SK-N-SH (cell line): ENCODE results near the gene NCAPD3. TPM values are rescaled to one million over a fixed set of nuclear protein-coding genes. Genes with fewer than 3 reads are reported as not detected.

Source experiments
- CTCF ChIA-PET: fragments of 300-600, 350-600 bp; formaldehyde crosslinking; extraction: SDS; loops from one replicate; lab custom pipeline; 2021; lab: Yijun Ruan, JAX
- POLR2A ChIA-PET: fragments of 350-600 bp; sonication (Branson Sonifier 250); formaldehyde crosslinking; extraction: SDS; loops from one replicate; lab custom pipeline; 2020; ENCODE audit warnings: antibody characterized with exemption, inconsistent platforms; lab: Yijun Ruan, JAX
- DNase-seq: peaks from one replicate; pipeline ENCODE4 v3.0.0; 2012
- H2AFZ ChIP-seq: fragments of 200-600 bp; sonication (generic); 2 replicates; pipeline ENCODE4 v1.8.1; 2016; ENCODE audit warnings: antibody characterized with exemption, mild to moderate bottlenecking, low read depth
- H3F3A ChIP-seq: fragments of 200-600 bp; sonication (generic); replicated peaks from 2 replicates; pipeline ENCODE3; 2016; ENCODE audit warnings: antibody characterized with exemption, mild to moderate bottlenecking; ENCODE audit not compliant: insufficient read depth
- H3K27ac ChIP-seq, 2 experiments: fragments of 200-500 bp in 1 of 2; fragments of 200-600 bp in 1 of 2; sonication (Bioruptor generic) in 1 of 2; sonication (generic), shearing (Covaris generic) in 1 of 2; 2 replicates each; pipeline versions ENCODE4 v1.5.1 to v1.6.1; 2014 to 2016; ENCODE audit warnings: low read depth in 2 of 2, inconsistent platforms in 1 of 2, low read length in 1 of 2, mild to moderate bottlenecking in 1 of 2, mixed read lengths in 1 of 2
- H3K27me3 ChIP-seq: fragments of 200-600 bp; sonication (generic), shearing (Covaris generic); 2 replicates; pipeline ENCODE4 v1.6.1; 2016; ENCODE audit warnings: mixed run types; ENCODE audit not compliant: insufficient read depth
- H3K36me3 ChIP-seq, 2 experiments: fragments of 200-500 bp in 1 of 2; fragments of 200-600 bp in 1 of 2; sonication (Bioruptor generic) in 1 of 2; sonication (generic) in 1 of 2; replicated peaks in 1 of 2; 2 replicates each; pipeline versions ENCODE3 to v1.5.1; 2014 to 2016; ENCODE audit warnings: low read length in 1 of 2, mild to moderate bottlenecking in 1 of 2; ENCODE audit not compliant: insufficient read depth in 2 of 2, control insufficient read depth in 1 of 2
- H3K4me1 ChIP-seq, 2 experiments: fragments of 200-500 bp in 1 of 2; fragments of 200-600 bp in 1 of 2; sonication (Bioruptor generic) in 1 of 2; sonication (generic), shearing (Covaris generic) in 1 of 2; 2 replicates each; pipeline versions ENCODE4 v1.5.1 to v1.6.1; 2014 to 2016; ENCODE audit warnings: low read depth in 1 of 2, low read length in 1 of 2, mixed run types in 1 of 2; ENCODE audit not compliant: insufficient read depth in 2 of 2, control insufficient read depth in 1 of 2
- H3K4me2 ChIP-seq: fragments of 200-600 bp; sonication (generic), shearing (Covaris generic); 2 replicates; pipeline ENCODE4 v1.6.1; 2017; ENCODE audit warnings: mixed run types
- H3K4me3 ChIP-seq, 2 experiments: fragments of 200-500 bp in 1 of 2; fragments of 200-600 bp in 1 of 2; sonication (Bioruptor generic) in 1 of 2; sonication (generic), shearing (Covaris generic) in 1 of 2; 2 replicates each; pipeline versions ENCODE4 v1.5.1 to v1.8.1; 2014 to 2016; ENCODE audit warnings: low read depth in 2 of 2, inconsistent platforms in 1 of 2, low read length in 1 of 2, mild to moderate bottlenecking in 1 of 2, mixed read lengths in 1 of 2, moderate library complexity in 1 of 2
- H3K79me2 ChIP-seq: fragments of 200-600 bp; sonication (generic); 2 replicates; pipeline ENCODE4 v1.8.1; 2017; ENCODE audit warnings: mild to moderate bottlenecking; ENCODE audit not compliant: insufficient read depth
- H3K9ac ChIP-seq: fragments of 200-600 bp; sonication (generic); 2 replicates; pipeline ENCODE4 v1.6.1; 2017; ENCODE audit warnings: mixed run types
- H3K9me2 ChIP-seq: fragments of 200-600 bp; sonication (generic); 2 replicates; pipeline ENCODE4 v1.6.1; 2017; ENCODE audit warnings: mixed run types
- H3K9me3 ChIP-seq: fragments of 200-600 bp; sonication (generic); 2 replicates; pipeline ENCODE4 v1.6.1; 2017; ENCODE audit warnings: mixed run types, mild to moderate bottlenecking, moderate library complexity
- H4K20me1 ChIP-seq: fragments of 200-600 bp; sonication (generic); 2 replicates; pipeline ENCODE4 v1.6.1; 2017; ENCODE audit warnings: mild to moderate bottlenecking, mixed run types; ENCODE audit not compliant: insufficient read depth
- ELF1 ChIP-seq: IDR thresholded peaks from 2 replicates; pipeline ENCODE4 v1.4.0; 2012
- EP300 ChIP-seq, 2 experiments: IDR thresholded peaks; 2 replicates each; pipeline versions ENCODE4 v1.4.0 to v1.6.1; 2012; ENCODE audit warnings: borderline replicate concordance in 1 of 2, low read depth in 1 of 2, low read length in 1 of 2
- EZH2phosphoT487 ChIP-seq: fragments of 200-600 bp; sonication (generic); IDR thresholded peaks from 2 replicates; pipeline ENCODE4 v1.6.1; 2017; ENCODE audit warnings: low read depth, mixed run types, mild to moderate bottlenecking, antibody characterized with exemption, moderate library complexity, borderline replicate concordance
- FOSL2 ChIP-seq: IDR thresholded peaks from 2 replicates; pipeline ENCODE4 v1.4.0; 2012; ENCODE audit warnings: low read depth, mild to moderate bottlenecking, moderate library complexity, borderline replicate concordance
- FOXJ3 ChIP-seq: sonication (generic); formaldehyde crosslinking; IDR thresholded peaks from 2 replicates; pipeline ENCODE4 v1.5.1; 2020; ENCODE audit warnings: mild to moderate bottlenecking, missing genetic modification reagents
- FOXM1 ChIP-seq: IDR thresholded peaks from 2 replicates; pipeline ENCODE4 v1.4.0; 2012; ENCODE audit warnings: low read depth, mild to moderate bottlenecking
- GABPA ChIP-seq: IDR thresholded peaks from 2 replicates; pipeline ENCODE4 v1.4.0; 2012; ENCODE audit warnings: low read depth, mild to moderate bottlenecking
- JUND ChIP-seq: IDR thresholded peaks from 2 replicates; pipeline ENCODE4 v1.4.0; 2012
- MXI1 ChIP-seq: IDR thresholded peaks from 2 replicates; pipeline ENCODE4 v1.6.1; 2012; ENCODE audit warnings: mild to moderate bottlenecking, low read depth, low read length, improper control_type of control experiment
- NFIC ChIP-seq: IDR thresholded peaks from 2 replicates; pipeline ENCODE4 v1.4.0; 2012; ENCODE audit warnings: borderline replicate concordance
- RCOR1 ChIP-seq: fragments of 150-350 bp; IDR thresholded peaks from 2 replicates; pipeline ENCODE4 v1.6.1; 2017; ENCODE audit warnings: antibody characterized with exemption, low read length
- RFX5 ChIP-seq: IDR thresholded peaks from 2 replicates; pipeline ENCODE4 v1.6.1; 2012; ENCODE audit warnings: mild to moderate bottlenecking, improper control_type of control experiment, low read length
- RXRA ChIP-seq: IDR thresholded peaks from 2 replicates; pipeline ENCODE4 v1.4.0; 2012; ENCODE audit warnings: low read depth, mild to moderate bottlenecking, borderline replicate concordance
- SIN3A ChIP-seq: IDR thresholded peaks from 2 replicates; pipeline ENCODE4 v1.6.1; 2012; ENCODE audit warnings: low read depth, mild to moderate bottlenecking, low read length, moderate library complexity, borderline replicate concordance
- TAF1 ChIP-seq: IDR thresholded peaks from 2 replicates; pipeline ENCODE4 v1.6.1; 2012; ENCODE audit warnings: low read depth, mild to moderate bottlenecking, low read length, moderate library complexity, borderline replicate concordance
- TCF12 ChIP-seq: IDR thresholded peaks from 2 replicates; pipeline ENCODE4 v1.4.0; 2012
- YY1 ChIP-seq: IDR thresholded peaks from 2 replicates; pipeline ENCODE4 v1.4.0; 2012; ENCODE audit warnings: low read depth, mild to moderate bottlenecking
- WGBS: methylation state at CpG from one replicate; pipeline ENCODE4 v1.1.6; 2017; ENCODE audit warnings: low lambda C conversion rate; 5-methylcytosine and 5-hydroxymethylcytosine counted together
- polyA plus RNA-seq, 3 experiments: library from polyadenylated mRNA; depleted of rRNA; stranded (reverse); fragments of >200 nt; gene quantifications; 2 replicates each; pipeline ENCODE4 v1.2.3, GENCODE V29; 2012
- TF ChIP-seq, protein P1 (sequence below): fragments of 150-350 bp; IDR thresholded peaks from 2 replicates; pipeline ENCODE4 v1.6.1; 2017; ENCODE audit warnings: antibody characterized with exemption, low read length, low read depth, borderline replicate concordance
- TF ChIP-seq, protein P2 (sequence below): fragments of 150-350 bp; IDR thresholded peaks from 2 replicates; pipeline ENCODE4 v1.6.1; 2016; ENCODE audit warnings: mild to moderate bottlenecking, low read depth, low read length

Gene NCAPD3
- polyA plus RNA-seq, 1 of the 3 experiments (the other 2 are of a cell fraction), result 19.5 TPM

DNA sequence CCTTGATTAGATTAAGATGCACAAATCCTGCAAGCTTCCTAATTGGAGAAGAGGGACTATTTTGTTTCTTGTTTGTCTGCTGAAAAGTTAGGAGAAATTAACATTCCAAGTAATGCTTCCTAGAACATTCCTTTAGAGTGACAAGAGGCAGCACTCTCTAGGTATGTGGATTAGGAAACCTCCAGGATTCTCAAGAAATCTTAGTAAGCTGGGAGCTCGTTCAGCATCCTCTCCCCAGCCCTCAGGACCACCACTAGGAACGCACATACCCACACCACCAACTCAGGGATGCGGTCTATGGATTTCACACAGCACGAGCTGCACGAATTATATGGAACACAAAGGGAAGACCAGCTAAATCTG is 52.9 kb downstream of the NCAPD3 start:
- no peak overlapping the region for H2AFZ ChIP-seq
- ChIA-PET POLR2A (no interaction called here), CTCF (interaction anchor here (0.7 kb wide), 1 partner anchor 21 kb away, joined by 3 read pairs; no protein-coding TSS in a partner anchor)
- H4K20me1 ChIP-seq, result no peaks in the 10 kb centered on the region
- H3K9ac ChIP-seq, result no peak overlapping the region
- peaks cover 42 to 62% of the 10 kb centered on the region in 2 experiments for H3K36me3 ChIP-seq
- H3K27ac ChIP-seq, result no peak overlapping the region
- H3K4me1 ChIP-seq, result no peaks in the 10 kb centered on the region
- no peaks in the 10 kb centered on the region for H3K9me3 ChIP-seq
- DNase-seq, result no peak
- 94% methylated on average over 5 of the region's 5 CpGs for whole genome bisulfite sequencing
- no peaks in the 10 kb centered on the region for H3F3A ChIP-seq
- no peak for TF ChIP-seq JUND
- no peaks in the 10 kb centered on the region for H3K27me3 ChIP-seq
- no peaks in the 10 kb centered on the region for H3K9me2 ChIP-seq
- H3K4me3 ChIP-seq, result no peak overlapping the region
- no peak overlapping the region for H3K4me2 ChIP-seq
- H3K79me2 ChIP-seq, result no peaks in the 10 kb centered on the region

DNA sequence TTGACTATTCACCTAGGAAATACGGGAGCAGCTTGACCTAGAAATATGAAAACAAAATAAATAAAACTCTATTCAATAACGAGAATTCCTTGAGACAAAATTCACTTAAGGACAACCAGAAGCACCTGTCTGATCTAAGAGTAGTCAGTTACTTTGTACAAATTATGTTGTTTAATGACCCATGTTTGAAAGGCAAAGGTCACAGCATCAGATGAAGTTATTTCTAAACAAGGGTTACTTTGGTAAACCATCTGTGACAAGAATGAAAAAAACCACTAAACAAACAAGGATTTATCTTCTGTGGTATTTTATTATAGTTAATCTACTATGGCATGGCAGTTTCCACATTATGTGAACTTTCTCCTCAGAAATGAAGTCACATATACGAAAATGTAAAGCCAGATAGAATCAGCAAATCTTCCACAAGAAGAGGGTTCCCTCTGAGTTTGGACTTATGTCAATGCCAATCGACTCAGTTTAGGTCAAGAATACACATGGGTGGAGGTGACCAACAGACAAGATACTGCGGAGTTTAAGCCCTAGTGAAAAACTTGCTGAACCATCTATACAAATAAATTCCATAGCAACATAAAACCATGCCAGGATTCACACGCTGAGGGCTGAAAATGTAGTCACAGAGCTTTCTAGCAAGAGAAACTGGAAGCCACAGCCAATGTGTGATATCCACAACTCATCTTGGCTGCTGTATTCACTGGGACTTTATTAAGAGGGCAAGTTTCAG is 53.4 kb downstream of the NCAPD3 start:
- CTCF ChIA-PET, result interaction anchor here (0.7 kb wide), 1 partner anchor 21 kb away, joined by 3 read pairs; no protein-coding TSS in a partner anchor
- H3K9ac ChIP-seq, result no peak overlapping the region
- no peaks in the 10 kb centered on the region for H3K27me3 ChIP-seq
- no peak overlapping the region for H3K27ac ChIP-seq
- H3K9me2 ChIP-seq, result no peaks in the 10 kb centered on the region
- no peaks in the 10 kb centered on the region for H3K9me3 ChIP-seq
- no peak overlapping the region for H3K4me2 ChIP-seq
- DNase-seq, result no peak
- no peaks in the 10 kb centered on the region for H3F3A ChIP-seq
- H3K36me3 ChIP-seq, result peaks cover 42 to 59% of the 10 kb centered on the region in 2 experiments
- H3K4me1 ChIP-seq, result no peaks in the 10 kb centered on the region
- POLR2A ChIA-PET, result no interaction called here
- H2AFZ ChIP-seq, result no peak overlapping the region
- H3K79me2 ChIP-seq, result no peaks in the 10 kb centered on the region
- 92% methylated on average over 6 of the region's 6 CpGs for WGBS
- H3K4me3 ChIP-seq, result no peak overlapping the region
- H4K20me1 ChIP-seq, result no peaks in the 10 kb centered on the region
- TF ChIP-seq FOXM1 (no peak), RFX5 (no peak), GABPA (no peak), TAF1 (no peak), SIN3A (no peak), TCF12 (no peak)

DNA sequence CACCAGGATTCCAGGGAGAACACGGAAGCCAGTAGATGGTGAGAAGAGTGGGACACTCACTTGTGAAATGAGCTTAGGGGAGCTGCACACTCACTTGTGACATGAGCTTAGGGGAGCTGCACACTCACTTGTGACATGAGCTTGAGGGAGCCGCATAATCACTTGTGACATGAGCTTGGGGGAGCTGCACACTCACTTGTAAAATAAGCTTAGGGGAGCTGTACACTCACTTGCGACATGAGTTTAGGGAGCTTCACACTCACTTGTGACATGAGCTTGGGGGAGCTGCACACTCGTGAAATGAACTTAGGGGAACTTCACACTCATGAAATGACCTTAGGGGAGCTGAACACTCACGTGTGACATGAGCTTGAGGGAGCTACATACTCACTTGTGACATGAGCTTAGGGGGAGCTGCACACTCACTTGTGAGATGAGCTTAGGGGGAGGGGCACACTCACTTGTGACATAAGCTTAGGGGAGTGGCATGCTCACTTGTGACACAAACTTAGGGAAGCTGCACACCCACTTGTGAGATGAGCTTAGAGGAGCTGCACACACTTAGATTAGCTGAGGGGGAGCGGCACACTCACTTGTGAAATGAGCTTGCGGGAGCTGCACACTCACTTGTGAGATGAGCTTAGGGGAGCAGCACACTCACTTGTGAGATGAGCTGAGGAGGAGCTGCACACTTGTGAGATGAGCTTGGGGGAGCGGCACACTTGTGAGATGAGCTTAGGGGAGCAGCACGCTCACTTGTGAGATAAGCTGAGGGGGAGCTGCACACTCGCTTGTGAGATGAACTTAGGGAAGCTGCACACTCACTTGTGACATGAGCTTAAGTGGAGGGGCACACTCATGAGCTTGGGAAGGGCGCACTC is 59.0 kb downstream of the NCAPD3 start:
- Histone ChIP-seq H3K27me3 (no peaks in the 10 kb centered on the region), H3K9ac (no peak overlapping the region), H3K9me3 (no peaks in the 10 kb centered on the region), H3K36me3 (peaks cover 41 to 72% of the 10 kb centered on the region in 2 experiments), H4K20me1 (no peaks in the 10 kb centered on the region), H3K9me2 (no peaks in the 10 kb centered on the region), H3K79me2 (no peaks in the 10 kb centered on the region), H3K4me2 (no peak overlapping the region), H3K4me3 (peak overlapping the region in 1 of 2 experiments; percentile 19; a peak in 1 of 4 replicates), H3K27ac (no peak overlapping the region), H3F3A (no peaks in the 10 kb centered on the region), H3K4me1 (no peaks in the 10 kb centered on the region), H2AFZ (no peak overlapping the region)
- ChIA-PET POLR2A (interaction anchor here (1.3 kb wide), 1 partner anchor 11 kb away, joined by 4 read pairs; no protein-coding TSS in a partner anchor), CTCF (interaction anchor here (0.9 to 1.7 kb wide), 3 partner anchors 12 to 119 kb away, joined by 3 to 4 read pairs (median 3); no protein-coding TSS in a partner anchor)
- DNase-seq, result no peak
- WGBS, result 99% methylated on average over 10 of the region's 11 CpGs
- no peak for TF ChIP-seq JUND
- no peak for TF ChIP-seq RCOR1
- no peak for TF ChIP-seq EP300 (IDR thresholded peaks at IDR 0.05; ENCODE audit: borderline replicate concordance in 1 of 2, low read depth in 1 of 2, low read length in 1 of 2)
- no peak for TF ChIP-seq NFIC
- TF ChIP-seq, protein P1, sequence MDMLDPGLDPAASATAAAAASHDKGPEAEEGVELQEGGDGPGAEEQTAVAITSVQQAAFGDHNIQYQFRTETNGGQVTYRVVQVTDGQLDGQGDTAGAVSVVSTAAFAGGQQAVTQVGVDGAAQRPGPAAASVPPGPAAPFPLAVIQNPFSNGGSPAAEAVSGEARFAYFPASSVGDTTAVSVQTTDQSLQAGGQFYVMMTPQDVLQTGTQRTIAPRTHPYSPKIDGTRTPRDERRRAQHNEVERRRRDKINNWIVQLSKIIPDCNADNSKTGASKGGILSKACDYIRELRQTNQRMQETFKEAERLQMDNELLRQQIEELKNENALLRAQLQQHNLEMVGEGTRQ, result no peak
- TF ChIP-seq YY1, result no peak
- no peak for TF ChIP-seq FOXM1
- TF ChIP-seq EZH2phosphoT487, result no peak
- TF ChIP-seq FOSL2, result no peak
- TF ChIP-seq, protein P2, sequence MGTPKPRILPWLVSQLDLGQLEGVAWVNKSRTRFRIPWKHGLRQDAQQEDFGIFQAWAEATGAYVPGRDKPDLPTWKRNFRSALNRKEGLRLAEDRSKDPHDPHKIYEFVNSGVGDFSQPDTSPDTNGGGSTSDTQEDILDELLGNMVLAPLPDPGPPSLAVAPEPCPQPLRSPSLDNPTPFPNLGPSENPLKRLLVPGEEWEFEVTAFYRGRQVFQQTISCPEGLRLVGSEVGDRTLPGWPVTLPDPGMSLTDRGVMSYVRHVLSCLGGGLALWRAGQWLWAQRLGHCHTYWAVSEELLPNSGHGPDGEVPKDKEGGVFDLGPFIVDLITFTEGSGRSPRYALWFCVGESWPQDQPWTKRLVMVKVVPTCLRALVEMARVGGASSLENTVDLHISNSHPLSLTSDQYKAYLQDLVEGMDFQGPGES, result no peak
- TF ChIP-seq RXRA, result no peak
- no peak for TF ChIP-seq RFX5
- TF ChIP-seq FOXJ3, result no peak
- TF ChIP-seq ELF1, result no peak
- TF ChIP-seq TCF12, result no peak
- no peak for TF ChIP-seq MXI1
